Adrenal gland (tissue), 5 donors: ENCODE data around the gene IGFL3.

Experiments used
- POLR2A ChIP-seq, 2 donors: fragments of 450-650 bp; IDR thresholded peaks; one replicate each; pipeline ENCODE4 v1.6.1; 2017; ENCODE audit warnings: antibody characterized with exemption in 2 of 2, mild to moderate bottlenecking in 2 of 2, moderate library complexity in 1 of 2
- TF ChIP-seq, protein P1 (sequence below), 6 experiments: fragments of 450-650 bp in 4 of 6; fragments of 200-600 bp in 2 of 6; sonication (generic) in 1 of 6; IDR thresholded peaks; 1 replicate in 5 of 6; 2 replicates in 1 of 6; pipeline versions ENCODE4 v1.5.1 to v1.8.0; 2016 to 2021; ENCODE audit warnings: antibody characterized with exemption in 6 of 6, mild to moderate bottlenecking in 2 of 6, moderate library complexity in 1 of 6
- donor health status: DM: no; HTN: no; CAD: no.

DNA sequence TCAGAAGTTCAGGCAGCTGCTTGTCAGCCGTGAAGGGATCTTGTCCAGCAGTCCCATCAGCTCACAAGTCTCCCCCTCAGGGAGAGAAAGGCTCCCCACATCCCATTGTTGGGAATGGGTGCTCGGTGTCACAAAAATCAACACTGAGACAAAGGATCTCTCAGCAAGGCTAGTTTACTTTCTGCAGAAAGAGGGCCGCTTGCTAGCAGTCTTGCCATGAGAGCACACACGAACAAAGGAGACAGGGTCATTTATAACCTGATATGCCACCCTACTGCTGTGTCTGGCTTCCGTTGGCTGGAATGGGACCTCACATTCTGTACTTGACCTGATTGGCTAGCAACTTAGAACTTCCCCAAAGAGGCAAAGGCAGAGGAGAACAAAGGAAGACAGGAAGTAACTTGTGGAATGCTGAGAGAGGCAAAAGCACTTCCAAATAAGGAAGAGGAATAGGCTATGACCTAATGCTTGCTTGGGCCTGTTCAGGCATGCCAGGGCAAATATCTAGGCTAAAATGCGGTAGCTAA, 8.7 kb upstream of the IGFL3 start:
- TF ChIP-seq, protein P1, sequence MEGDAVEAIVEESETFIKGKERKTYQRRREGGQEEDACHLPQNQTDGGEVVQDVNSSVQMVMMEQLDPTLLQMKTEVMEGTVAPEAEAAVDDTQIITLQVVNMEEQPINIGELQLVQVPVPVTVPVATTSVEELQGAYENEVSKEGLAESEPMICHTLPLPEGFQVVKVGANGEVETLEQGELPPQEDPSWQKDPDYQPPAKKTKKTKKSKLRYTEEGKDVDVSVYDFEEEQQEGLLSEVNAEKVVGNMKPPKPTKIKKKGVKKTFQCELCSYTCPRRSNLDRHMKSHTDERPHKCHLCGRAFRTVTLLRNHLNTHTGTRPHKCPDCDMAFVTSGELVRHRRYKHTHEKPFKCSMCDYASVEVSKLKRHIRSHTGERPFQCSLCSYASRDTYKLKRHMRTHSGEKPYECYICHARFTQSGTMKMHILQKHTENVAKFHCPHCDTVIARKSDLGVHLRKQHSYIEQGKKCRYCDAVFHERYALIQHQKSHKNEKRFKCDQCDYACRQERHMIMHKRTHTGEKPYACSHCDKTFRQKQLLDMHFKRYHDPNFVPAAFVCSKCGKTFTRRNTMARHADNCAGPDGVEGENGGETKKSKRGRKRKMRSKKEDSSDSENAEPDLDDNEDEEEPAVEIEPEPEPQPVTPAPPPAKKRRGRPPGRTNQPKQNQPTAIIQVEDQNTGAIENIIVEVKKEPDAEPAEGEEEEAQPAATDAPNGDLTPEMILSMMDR (IDR thresholded peaks at IDR 0.05), result no peak
- no peak for TF ChIP-seq POLR2A (IDR thresholded peaks at IDR 0.05)
